HG03060 (cell line): ENCODE results near the gene MYOZ3.

Experiments used
- ATAC-seq: cut with Tn5 transposase; IDR thresholded peaks from one replicate; pipeline ENCODE4 v1.9.1; 2021; ENCODE audit warnings: low read depth, moderate number of reproducible peaks; ENCODE audit not compliant: unreplicated experiment

Gene MYOZ3

GRCh38 chr5:150625831-150626746 lies 35.0 kb upstream of the MYOZ3 start:
- ATAC-seq = peak; percentile 34

- ATAC-seq = no peak
Measured at GRCh38 chr5:150626853-150627276, 34.2 kb upstream of the MYOZ3 start.

- no peak for ATAC-seq
Measured at GRCh38 chr5:150627731-150628545, 33.1 kb upstream of the MYOZ3 start.

- no peak for ATAC-seq
Measured at GRCh38 chr5:150628936-150629485, 32.0 kb upstream of the MYOZ3 start.

- ATAC-seq = no peak
Measured at GRCh38 chr5:150630016-150630415, 31.0 kb upstream of the MYOZ3 start.

GRCh38 chr5:150630461-150631325 lies 30.4 kb upstream of the MYOZ3 start:
- ATAC-seq = no peak

- ATAC-seq = no peak
Measured at GRCh38 chr5:150631326-150631701, 29.7 kb upstream of the MYOZ3 start.

- ATAC-seq = no peak
Measured at GRCh38 chr5:150632305-150633160, 28.5 kb upstream of the MYOZ3 start.

- ATAC-seq = no peak
Measured at GRCh38 chr5:150633429-150633828, 27.6 kb upstream of the MYOZ3 start.

GRCh38 chr5:150636391-150637244 lies 24.4 kb upstream of the MYOZ3 start:
- no peak for ATAC-seq

- no peak for ATAC-seq
Measured at GRCh38 chr5:150637245-150638052, 23.6 kb upstream of the MYOZ3 start.

- ATAC-seq = no peak
Measured at GRCh38 chr5:150638053-150638444, 23.0 kb upstream of the MYOZ3 start.

- ATAC-seq = no peak
Measured at GRCh38 chr5:150638488-150639376, 22.3 kb upstream of the MYOZ3 start.

GRCh38 chr5:150639377-150639692 lies 21.7 kb upstream of the MYOZ3 start:
- ATAC-seq = no peak

GRCh38 chr5:150639751-150640150 lies 21.3 kb upstream of the MYOZ3 start:
- no peak for ATAC-seq

- no peak for ATAC-seq
Measured at GRCh38 chr5:150640311-150641005, 20.6 kb upstream of the MYOZ3 start, which contains the start of gene SYNPO. TSS of gene SYNPO (plus strand) at chr5:150640660. CDS start at chr5:150648276, 7,616 bp downstream.
